Natural killer cell (primary cell): ENCODE measurements around the gene STAP2. TPM values are rescaled to one million over a fixed set of nuclear protein-coding genes. Genes with fewer than 3 reads are reported as not detected.
A peak's percentile ranks its signal among the peaks of the same experiment; 100 is the strongest.

Experiments used
- ATAC-seq, 3 donors: fragments of 150-1000 bp in 2 of 3; fragments of 200-7000 bp in 1 of 3; cut with Tn5 transposase; 1 replicate in 1 of 3; 2 replicates in 2 of 3; pipeline ENCODE4 v1.10.0; 2021; ENCODE audit warnings: mild to moderate bottlenecking in 2 of 3, moderate library complexity in 2 of 3
- DNase-seq, 2 donors: peaks; one replicate each; pipeline versions ENCODE4 v3.0.0 to v3.0.0-alpha.2; 2013 to 2021; ENCODE audit warnings: mixed read lengths in 1 of 2
- H3K27ac ChIP-seq: one replicate; pipeline ENCODE4 v1.5.1; 2013; ENCODE audit warnings: mild to moderate bottlenecking, low read length
- H3K27me3 ChIP-seq: one replicate; pipeline ENCODE4 v1.6.1; 2013; ENCODE audit warnings: low read length; ENCODE audit not compliant: control insufficient read depth, insufficient read depth
- H3K36me3 ChIP-seq: one replicate; pipeline ENCODE4 v1.6.1; 2013; ENCODE audit warnings: low read length; ENCODE audit not compliant: control insufficient read depth, insufficient read depth
- H3K4me1 ChIP-seq: one replicate; pipeline ENCODE4 v1.6.1; 2013; ENCODE audit warnings: low read length; ENCODE audit not compliant: control insufficient read depth, insufficient read depth
- H3K4me3 ChIP-seq: one replicate; pipeline ENCODE4 v1.5.1; 2013; ENCODE audit warnings: low read length
- H3K9me3 ChIP-seq: one replicate; pipeline ENCODE4 v1.6.1; 2013; ENCODE audit warnings: low read length; ENCODE audit not compliant: control insufficient read depth, insufficient read depth
- H3K27ac Mint-ChIP-seq, 2 donors: one replicate each; pipeline ENCODE4 v1.8.0; 2022; ENCODE audit warnings: mild to moderate bottlenecking in 2 of 2, mixed read lengths in 2 of 2, moderate library complexity in 1 of 2
- H3K27me3 Mint-ChIP-seq, 2 donors: one replicate each; pipeline ENCODE4 v1.8.0; 2022; ENCODE audit warnings: low read depth in 2 of 2, mixed read lengths in 2 of 2
- H3K36me3 Mint-ChIP-seq: one replicate; pipeline ENCODE4 v1.8.0; 2022; ENCODE audit warnings: mixed read lengths
- H3K4me1 Mint-ChIP-seq, 2 donors: one replicate each; pipeline ENCODE4 v1.8.0; 2022; ENCODE audit warnings: mixed read lengths in 2 of 2
- H3K4me3 Mint-ChIP-seq: one replicate; pipeline ENCODE4 v1.8.0; 2022; ENCODE audit warnings: mild to moderate bottlenecking, moderate library complexity, mixed read lengths
- H3K9me3 Mint-ChIP-seq, 2 donors: one replicate each; pipeline ENCODE4 v1.8.0; 2022; ENCODE audit warnings: mixed read lengths in 2 of 2
- WGBS: methylation state at CpG from one replicate; pipeline ENCODE4 v1.1.7; 2013; ENCODE audit warnings: missing lambda C conversion rate; ENCODE audit not compliant: insufficient coverage; 5-methylcytosine and 5-hydroxymethylcytosine counted together
- intact Hi-C: fragments of 100-400 bp; cut with micrococcal nuclease; formaldehyde crosslinking; loops from one replicate; pipeline ENCODE4 v1.14.2; 2022
- total RNA-seq, 4 donors: library from RNA; stranded (reverse); fragments of 120-200 nt in 1 of 4; gene quantifications; one replicate each; pipeline versions ENCODE4 v1.2.3 to v1.2.4, GENCODE V29; 2013 to 2022
- TF ChIP-seq, protein P1 (sequence below): fragments of 200-600 bp; IDR thresholded peaks from one replicate; pipeline ENCODE4 v1.8.0; 2022; ENCODE audit warnings: antibody characterized with exemption

The STAP2 gene
- total RNA-seq, 3 donors from 2014 or later (not counting 1 experiment from before 2014, with no cell fraction given) = 1.4 to 3.3 (median 2.0) TPM

DNA sequence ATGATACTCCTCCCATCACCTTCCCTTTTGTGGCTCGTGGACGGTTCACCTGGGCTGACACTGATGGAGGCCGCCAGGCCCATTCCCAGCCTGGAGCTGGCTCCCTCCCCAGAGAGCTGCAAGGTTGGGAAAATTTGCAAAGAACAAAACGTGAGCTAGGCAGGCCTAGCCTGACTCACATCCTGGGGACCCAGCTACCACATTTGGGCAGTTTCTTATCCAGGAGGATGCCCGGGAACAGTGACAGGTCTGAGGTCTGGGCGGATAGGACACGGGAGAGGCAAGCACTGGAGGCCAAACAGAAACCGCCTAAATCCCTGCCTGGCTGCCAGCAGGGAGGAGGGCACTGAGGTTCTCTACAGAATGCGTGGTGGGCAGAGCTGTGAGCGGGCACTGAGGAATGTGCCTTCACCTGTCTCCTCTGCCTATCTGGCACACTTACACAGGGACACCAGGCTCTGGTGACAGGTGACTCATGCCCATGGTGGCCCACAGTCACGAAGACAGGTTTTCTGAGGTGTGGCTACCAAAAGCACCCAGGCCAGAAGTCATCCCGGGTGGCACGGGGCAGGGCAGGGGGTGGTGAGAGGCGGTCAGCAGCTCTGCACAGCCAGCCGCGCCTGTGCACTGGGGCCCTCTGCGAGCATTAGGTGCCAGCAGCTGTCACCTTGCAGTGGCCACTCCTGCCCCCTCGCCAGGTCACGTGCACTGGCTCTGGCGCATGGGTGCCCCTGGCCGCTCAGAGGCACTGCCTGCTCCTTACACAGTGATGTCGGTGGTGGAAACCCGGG is 38.6 kb upstream of the STAP2 start:
- Histone ChIP-seq H3K9me3 (no peaks in the 10 kb centered on the region), H3K27me3 (no peaks in the 10 kb centered on the region), H3K36me3 (no peaks in the 10 kb centered on the region), H3K4me3 (no peak overlapping the region), H3K27ac (no peak overlapping the region), H3K4me1 (peaks cover 95% of the 10 kb centered on the region)
- peak overlapping the region in 1 of 2 donors; percentile 46 for H3K27ac Mint-ChIP-seq
- 95% methylated on average over 23 of the region's 23 CpGs for WGBS
- no peak overlapping the region for H3K4me3 Mint-ChIP-seq
- H3K4me1 Mint-ChIP-seq = peaks cover 35 to 52% of the 10 kb centered on the region in 2 donors
- no peak for DNase-seq
- no peak for ATAC-seq
- intact Hi-C loops = no loop called here
- no peaks in the 10 kb centered on the region for H3K9me3 Mint-ChIP-seq
- H3K27me3 Mint-ChIP-seq = no peaks in the 10 kb centered on the region
- no peaks in the 10 kb centered on the region for H3K36me3 Mint-ChIP-seq
- TF ChIP-seq, protein P1, sequence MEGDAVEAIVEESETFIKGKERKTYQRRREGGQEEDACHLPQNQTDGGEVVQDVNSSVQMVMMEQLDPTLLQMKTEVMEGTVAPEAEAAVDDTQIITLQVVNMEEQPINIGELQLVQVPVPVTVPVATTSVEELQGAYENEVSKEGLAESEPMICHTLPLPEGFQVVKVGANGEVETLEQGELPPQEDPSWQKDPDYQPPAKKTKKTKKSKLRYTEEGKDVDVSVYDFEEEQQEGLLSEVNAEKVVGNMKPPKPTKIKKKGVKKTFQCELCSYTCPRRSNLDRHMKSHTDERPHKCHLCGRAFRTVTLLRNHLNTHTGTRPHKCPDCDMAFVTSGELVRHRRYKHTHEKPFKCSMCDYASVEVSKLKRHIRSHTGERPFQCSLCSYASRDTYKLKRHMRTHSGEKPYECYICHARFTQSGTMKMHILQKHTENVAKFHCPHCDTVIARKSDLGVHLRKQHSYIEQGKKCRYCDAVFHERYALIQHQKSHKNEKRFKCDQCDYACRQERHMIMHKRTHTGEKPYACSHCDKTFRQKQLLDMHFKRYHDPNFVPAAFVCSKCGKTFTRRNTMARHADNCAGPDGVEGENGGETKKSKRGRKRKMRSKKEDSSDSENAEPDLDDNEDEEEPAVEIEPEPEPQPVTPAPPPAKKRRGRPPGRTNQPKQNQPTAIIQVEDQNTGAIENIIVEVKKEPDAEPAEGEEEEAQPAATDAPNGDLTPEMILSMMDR = no peak

GRCh38 chr19:4376671-4376990 is 38.0 kb upstream of the STAP2 start:
- TF ChIP-seq, protein P1 = no peak
- WGBS = 90% methylated on average over 10 of the region's 10 CpGs

DNA sequence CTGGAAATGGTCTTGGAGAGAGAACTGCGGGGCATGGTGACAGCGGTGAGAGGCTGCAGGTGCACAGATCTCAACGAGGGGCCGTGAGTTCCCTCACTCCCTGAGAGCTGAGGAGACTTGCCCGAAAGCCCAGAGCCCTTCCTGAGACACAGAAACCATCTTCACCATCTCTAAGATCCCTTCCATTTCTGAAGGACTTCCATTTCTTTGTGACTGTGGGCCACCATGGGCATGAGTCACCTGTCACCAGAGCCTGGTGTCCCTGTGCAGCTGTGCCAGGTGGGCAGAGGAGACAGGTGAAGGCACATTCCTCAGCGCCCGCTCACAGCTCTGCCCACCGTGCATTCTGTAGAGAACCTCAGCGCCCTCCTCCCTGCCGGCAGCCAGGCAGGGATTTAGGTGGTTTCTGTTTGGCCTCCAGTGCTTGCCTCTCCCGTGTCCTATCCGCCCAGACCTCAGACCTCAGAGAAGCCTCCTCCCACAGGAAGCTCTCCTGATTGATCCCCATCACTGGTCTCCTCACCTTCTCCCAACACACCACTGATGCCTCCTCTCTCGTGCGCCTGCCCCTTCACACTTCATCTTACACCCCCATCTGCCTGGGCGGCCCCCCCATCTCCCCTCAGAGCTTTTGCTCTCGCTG is 37.5 kb upstream of the STAP2 start:
- Mint-ChIP-seq H3K4me1 (peaks cover 28 to 46% of the 10 kb centered on the region in 2 donors), H3K27ac (peak overlapping the region; percentile 16 to 50), H3K4me3 (no peak overlapping the region), H3K36me3 (no peaks in the 10 kb centered on the region), H3K9me3 (no peaks in the 10 kb centered on the region), H3K27me3 (no peaks in the 10 kb centered on the region)
- TF ChIP-seq, protein P1 = no peak
- intact Hi-C loops = no loop called here
- WGBS = 76% methylated on average over 16 of the region's 16 CpGs
- Histone ChIP-seq H3K9me3 (no peaks in the 10 kb centered on the region), H3K4me3 (no peak overlapping the region), H3K27ac (no peak overlapping the region), H3K36me3 (no peaks in the 10 kb centered on the region), H3K27me3 (no peaks in the 10 kb centered on the region), H3K4me1 (peaks cover 97% of the 10 kb centered on the region)
- DNase-seq (no peak), ATAC-seq (no peak)

More at GRCh38 chr19:4376671-4376990, 38.0 kb upstream of the STAP2 start:
- Mint-ChIP-seq H3K27ac (peak overlapping the region; percentile 46 to 50), H3K4me3 (no peak overlapping the region), H3K27me3 (no peaks in the 10 kb centered on the region), H3K9me3 (no peaks in the 10 kb centered on the region), H3K4me1 (peaks cover 30 to 51% of the 10 kb centered on the region in 2 donors), H3K36me3 (no peaks in the 10 kb centered on the region)
- no peak for ATAC-seq
- Histone ChIP-seq H3K27me3 (no peaks in the 10 kb centered on the region), H3K4me1 (peaks cover 95% of the 10 kb centered on the region), H3K9me3 (no peaks in the 10 kb centered on the region), H3K4me3 (no peak overlapping the region), H3K27ac (no peak overlapping the region), H3K36me3 (no peaks in the 10 kb centered on the region)
- intact Hi-C loops = no loop called here
- DNase-seq = no peak
